Measurements from ENCODE around the gene ITSN1.

GRCh38 chr21:33844104-33844889 is 202.0 kb downstream of the ITSN1 start:
- no peak for TF ChIP-seq CTCF (IDR thresholded peaks at IDR 0.05)
- no peak for TF ChIP-seq POLR2AphosphoS5 (IDR thresholded peaks at IDR 0.05; ENCODE audit: low read depth, low read length)
- no peak for TF ChIP-seq REST (IDR thresholded peaks at IDR 0.05; ENCODE audit: insufficient read depth in 1 of 2, low read depth in 2 of 2, low read length in 1 of 2)
- no peak for TF ChIP-seq TCF7L2 (IDR thresholded peaks at IDR 0.05; ENCODE audit: low read depth, low read length)
- TF ChIP-seq SIN3A (IDR thresholded peaks at IDR 0.05; ENCODE audit: borderline replicate concordance, insufficient read depth, low read depth, low read length) = no peak
